CD4-positive, alpha-beta T cell treated with Interleukin-17A for 1 hour (primary cell): ENCODE results near the gene UBE2I.
"Not testable (repeated sequence)": the region's sequence is repeated elsewhere in the genome, so short reads cannot be mapped to it uniquely, and the experiment has no call there.

ENCODE experiments used
- DNase-seq: peaks from one replicate; pipeline ENCODE4 v3.0.0-alpha.2; 2020

UBE2I gene

GRCh38 chr16:1314399-1315068 lies 5.1 kb downstream of the UBE2I start:
- no peak for DNase-seq

DNA sequence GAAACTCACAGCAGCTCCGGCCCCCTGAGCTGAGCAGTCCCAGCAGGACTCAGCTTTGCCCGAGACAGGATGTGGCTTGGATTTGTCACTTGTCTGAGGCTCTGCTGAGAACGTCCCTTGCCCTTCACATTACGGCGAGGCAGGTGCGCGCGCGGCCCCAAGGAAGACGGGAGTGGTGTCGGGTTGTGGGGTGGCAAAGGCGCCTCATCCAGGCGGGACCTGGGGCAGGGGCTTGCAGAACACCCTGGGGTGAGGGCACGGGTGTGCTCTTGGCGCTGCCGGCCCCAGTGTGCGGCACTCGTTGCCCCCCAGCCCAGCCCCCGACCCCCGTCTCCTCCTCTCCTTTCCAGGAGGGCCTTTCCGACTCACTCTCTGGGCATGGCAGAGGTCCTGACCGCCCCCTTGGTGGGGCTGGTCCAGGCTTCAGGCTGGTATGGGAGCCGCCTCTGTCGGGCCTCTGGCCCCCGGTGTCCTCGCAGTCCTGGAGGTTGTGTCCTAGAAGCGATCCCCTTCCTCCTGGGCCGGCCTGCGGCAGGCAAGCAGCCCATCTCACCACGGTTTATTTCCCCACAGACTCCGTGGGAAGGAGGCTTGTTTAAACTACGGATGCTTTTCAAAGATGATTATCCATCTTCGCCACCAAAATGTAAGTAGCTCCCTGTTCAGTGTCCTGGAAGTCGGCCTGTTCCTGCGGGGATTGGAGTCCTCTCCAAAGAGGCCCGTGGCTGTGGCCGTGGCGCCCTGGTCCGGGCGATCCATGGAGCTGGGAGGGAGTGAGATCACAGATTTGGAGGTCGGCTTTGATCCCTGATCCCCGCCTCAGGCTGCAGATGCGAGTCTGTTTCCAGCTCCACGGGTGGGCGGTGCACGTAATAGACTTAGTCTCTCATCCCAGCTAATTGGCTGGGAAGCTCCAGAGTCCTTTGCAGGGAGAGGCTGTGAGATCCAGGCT lies 5.9 kb downstream of the UBE2I start:
- DNase-seq: no peak

GRCh38 chr16:1316033-1316405 lies 6.6 kb downstream of the UBE2I start:
- DNase-seq: no peak

DNA sequence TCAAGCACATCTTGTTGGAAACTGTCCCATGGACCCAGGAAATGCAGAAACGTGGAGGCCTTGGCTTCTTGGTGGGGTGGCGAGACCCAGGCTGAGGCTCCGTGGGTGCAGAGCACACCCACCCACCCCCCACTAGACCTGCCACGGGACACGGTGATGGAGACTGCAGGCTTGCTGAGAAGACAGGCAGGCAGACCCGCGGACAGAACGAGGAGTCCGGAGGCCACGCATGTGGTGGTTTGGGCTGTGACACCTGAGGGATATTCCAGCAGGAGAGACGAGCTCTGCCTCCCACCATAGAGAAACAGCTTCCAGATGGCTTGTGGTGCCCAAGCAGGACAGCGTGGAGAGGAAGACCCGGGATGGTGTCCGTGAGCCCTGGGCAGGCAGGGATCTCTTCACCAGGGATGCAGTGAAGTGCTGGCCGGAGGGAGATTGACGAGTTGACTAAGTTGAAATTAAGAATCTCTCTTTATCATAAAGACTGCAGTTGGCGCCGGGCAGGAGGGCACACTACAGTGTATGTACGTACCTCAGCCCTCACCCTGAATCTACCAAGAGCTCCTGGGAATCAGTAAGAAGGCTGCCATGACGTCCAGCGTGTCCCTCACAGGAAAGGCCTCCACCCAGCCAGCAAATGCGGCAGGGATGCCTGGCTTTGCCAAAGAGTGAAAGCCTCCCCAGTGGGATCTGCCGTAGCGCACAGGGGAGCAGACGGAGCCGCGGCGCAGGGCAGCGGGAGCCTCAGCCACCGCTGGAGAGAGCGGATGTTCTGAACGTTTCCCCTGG lies 8.2 kb downstream of the UBE2I start:
- DNase-seq: no peak

DNA sequence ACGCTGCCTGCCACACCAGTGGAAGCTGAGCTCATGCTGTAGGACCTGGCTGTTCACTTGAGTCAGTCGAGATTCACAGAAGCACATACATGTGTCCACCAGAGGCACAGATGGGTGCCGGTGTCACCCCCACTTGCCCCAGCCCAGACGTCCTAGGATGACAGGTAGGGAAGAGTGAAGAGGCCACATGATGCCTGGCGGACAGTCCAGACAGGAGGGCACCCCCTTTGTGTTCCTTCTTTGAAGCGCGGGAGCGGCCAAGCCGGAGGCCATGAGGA lies 8.8 kb downstream of the UBE2I start:
- no peak for DNase-seq

GRCh38 chr16:1319041-1319440 lies 9.6 kb downstream of the UBE2I start:
- no peak for DNase-seq

DNA sequence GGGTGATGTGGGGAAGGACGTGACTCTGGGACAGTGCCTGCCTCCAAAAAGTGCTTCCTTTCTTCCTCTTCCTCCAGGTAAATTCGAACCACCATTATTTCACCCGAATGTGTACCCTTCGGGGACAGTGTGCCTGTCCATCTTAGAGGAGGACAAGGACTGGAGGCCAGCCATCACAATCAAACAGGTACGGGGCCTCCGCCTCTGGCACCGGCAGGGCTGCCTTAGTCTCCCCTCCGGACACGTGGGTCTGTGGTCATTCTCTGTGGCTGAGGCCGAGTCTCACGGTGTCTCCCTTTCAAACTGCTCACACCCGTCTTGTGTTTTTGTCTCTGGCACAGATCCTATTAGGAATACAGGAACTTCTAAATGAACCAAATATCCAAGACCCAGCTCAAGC lies 10.7 kb downstream of the UBE2I start:
- no peak for DNase-seq

DNA sequence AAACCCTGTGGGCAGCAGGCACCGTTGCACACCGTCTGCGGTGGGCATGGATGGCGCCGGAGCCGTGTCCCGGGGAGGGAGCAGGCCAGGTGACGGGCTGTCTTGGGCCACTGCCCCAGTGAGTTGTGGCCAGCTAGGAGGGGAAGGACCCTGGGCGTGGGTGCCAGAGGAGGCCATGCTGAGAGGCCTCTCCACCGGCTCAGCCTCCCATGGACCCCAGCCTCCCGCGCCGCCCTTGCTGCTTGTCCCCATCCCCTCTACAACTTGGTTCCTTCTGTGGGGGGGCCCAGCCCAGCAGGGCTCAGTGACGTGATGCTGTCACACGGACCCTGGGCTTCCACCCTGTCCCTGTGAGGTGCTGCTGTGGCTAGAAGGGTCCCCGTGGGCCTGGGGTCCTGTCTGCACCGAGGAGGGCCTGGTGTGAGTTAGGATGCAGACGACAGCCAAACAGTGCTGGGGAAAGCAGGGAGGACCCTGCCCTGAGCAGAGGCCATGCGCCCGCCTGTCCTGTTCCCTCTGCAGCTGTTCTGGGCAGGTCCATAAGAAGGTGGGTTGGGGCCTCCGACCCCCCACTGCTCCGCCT lies 11.3 kb downstream of the UBE2I start:
- DNase-seq: no peak

DNA sequence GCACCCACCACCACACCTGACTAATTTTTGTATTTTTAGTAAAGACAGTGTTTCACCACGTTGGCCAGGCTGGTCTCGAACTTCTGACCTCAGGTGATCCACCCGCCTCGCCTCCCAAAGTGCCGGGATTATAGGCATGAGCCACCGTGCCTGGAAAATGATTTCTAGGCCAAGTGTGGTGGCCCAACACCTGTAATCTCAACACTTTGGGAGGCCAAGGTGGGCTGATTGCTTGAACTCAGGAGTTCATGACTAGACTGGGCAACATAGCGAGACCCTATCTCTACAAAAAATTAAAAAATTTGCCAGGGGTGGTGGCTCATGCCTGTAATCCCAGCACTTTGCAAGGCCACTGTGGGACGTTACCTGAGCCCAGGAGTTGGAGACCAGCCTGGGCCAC lies 13.0 kb downstream of the UBE2I start:
- no peak for DNase-seq

DNA sequence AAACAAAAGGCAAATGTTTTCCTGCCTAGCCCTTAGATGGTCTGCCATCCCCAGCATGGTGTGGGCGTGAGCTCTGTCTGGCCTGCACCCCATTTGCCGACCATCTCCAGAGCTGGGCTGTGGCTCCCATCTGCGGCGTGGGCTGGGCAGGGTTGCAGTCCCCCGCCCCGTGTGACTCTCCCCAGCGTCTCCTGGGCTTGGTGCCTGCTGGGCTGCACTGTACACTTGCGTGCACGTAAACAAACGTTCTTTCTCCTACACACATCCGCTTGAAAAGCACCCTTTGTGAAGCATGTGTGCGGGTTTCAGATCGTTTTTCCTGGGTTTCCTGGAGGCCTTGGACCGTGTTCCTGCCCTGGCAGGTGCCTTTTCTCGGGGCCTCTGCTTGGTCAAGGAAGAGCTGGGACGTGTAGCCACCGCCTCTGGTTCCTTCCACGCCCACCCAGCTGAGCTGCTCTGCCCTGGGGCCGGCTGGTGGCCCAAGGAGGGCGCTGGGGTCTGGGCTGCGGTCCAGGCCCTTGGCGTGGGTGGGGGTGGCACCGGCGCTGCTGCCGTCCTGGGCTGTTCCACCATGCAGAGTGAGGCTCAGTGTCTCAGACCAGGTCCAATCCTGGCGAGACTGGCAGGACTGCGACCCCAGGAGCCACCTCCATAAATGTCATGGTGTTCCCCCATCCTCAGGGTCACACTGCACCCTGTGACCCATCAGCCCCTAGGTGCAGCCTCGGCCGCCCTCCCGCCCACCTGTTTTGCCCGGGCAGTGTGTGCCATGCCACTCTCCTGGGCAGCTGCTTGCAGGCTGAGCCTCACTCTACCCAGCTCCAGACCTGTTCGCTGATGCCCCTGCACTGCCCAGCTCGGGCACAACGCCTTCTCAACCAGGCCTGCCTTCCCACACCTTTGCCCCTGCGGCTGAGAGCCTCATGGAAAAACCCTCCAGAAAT lies 14.1 kb downstream of the UBE2I start:
- no peak for DNase-seq

DNA sequence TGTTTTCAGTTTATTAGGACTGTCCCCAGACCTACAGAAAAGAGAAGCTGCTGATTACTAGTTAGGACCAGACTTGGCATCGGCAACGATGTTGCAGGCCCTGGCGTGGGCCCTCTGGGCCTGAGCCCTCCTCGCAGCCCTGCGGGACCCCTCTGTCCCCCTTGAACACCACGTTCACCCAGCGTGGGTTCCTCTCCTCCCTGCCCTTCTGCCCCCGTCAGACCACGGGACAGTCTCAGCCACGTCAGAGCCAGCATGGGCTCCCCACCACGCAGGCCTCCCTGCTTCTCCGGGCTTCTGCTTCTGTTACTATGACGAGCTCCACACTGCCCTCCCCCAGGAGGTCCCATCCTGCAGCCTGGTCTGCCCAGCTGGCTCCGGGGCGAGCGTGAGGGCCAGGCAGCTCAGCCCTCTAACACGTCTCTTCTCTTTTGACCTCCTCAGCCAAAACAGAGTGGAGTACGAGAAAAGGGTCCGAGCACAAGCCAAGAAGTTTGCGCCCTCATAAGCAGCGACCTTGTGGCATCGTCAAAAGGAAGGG lies 14.9 kb downstream of the UBE2I start:
- DNase-seq: no peak

DNA sequence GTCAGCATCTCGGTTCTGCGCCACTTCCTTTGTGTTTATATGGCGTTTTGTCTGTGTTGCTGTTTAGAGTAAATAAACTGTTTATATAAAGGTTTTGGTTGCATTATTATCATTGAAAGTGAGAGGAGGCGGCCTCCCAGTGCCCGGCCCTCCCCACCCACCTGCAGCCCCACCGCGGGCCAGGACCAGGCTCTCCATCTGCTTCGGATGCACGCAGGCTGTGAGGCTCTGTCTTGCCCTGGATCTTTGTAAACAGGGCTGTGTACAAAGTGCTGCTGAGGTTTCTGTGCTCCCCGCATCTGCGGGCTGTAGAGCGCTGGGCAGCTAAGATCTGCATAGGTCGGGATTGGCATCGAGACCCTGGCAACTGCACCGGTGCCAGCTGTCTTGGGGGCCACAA lies 15.8 kb downstream of the UBE2I start:
- DNase-seq: no peak

DNA sequence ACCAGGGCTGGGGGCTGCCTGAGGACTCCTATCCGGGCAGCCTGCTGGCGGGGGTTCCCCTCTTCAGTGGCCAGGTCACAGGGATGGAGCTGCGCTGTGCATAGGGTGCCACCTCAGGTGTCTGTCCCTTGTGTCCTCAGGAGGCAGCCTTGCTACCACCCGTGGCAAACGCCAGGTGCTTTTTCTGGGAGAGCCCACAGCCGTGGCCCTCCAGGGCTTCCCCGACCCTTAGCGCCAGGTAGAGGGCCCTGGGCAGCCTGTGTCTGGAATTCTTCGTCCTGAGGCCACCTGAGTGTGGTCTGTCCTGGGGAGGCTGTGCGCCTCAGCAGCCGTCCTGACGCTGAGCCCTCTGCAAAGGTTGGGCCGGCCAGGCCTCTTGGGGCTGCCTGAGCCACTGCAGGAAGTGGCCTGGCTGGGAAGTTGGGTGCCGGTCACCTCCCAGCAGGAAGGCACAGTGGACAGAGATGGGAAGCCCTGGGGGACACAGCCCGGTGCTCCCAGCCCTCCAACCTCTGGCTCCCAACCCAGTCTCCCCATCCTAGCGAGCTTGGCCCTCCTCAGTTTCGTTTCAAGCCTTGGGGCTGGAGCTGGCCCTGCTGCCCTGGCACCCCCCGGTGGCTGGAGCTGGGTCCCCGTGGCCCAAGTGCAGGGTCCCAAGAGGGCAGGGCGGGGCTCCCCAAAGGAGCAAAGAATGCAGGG lies 16.4 kb downstream of the UBE2I start:
- DNase-seq: no peak

GRCh38 chr16:1326391-1326790 lies 17.0 kb downstream of the UBE2I start:
- no peak for DNase-seq

GRCh38 chr16:1326946-1327618 lies 17.6 kb downstream of the UBE2I start:
- no peak for DNase-seq

GRCh38 chr16:1327619-1327947 lies 18.1 kb downstream of the UBE2I start:
- no peak for DNase-seq

- DNase-seq: not testable (repeated sequence)
These were observed 18.7 kb downstream of the UBE2I start for GRCh38 chr16:1328136-1328535.

DNA sequence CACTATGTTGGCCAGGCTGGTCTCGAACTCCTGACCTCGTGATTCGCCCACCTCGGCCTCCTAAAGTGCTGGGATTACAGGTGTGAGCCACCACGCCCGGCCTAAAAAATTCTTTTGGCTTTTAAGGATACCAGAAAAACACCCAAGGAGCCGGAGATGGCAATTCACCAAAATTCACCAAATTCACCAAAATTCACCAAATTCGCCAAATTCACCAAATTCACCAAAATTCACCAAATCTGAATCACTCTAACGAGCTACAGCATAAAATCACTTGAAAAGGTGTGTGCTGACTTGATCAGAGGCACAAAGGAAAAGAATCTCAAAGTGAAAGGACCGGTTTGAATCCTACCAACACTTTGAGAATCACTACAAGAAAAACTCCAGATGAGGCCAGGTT lies 19.5 kb downstream of the UBE2I start:
- not testable (repeated sequence) for DNase-seq

- DNase-seq: no peak
These were observed 21.0 kb downstream of the UBE2I start for GRCh38 chr16:1330260-1330914.
